Panc1 (cell line): ENCODE data around the gene VAPA.

Experiments
- POLR2AphosphoS5 ChIP-seq: IDR thresholded peaks from 2 replicates; pipeline ENCODE4 v1.6.1; 2012; ENCODE audit warnings: mild to moderate bottlenecking, low read depth, low read length, moderate library complexity
- SIN3A ChIP-seq: IDR thresholded peaks from 2 replicates; pipeline ENCODE4 v1.6.1; 2012; ENCODE audit warnings: low read depth, mild to moderate bottlenecking, low read length, moderate library complexity, borderline replicate concordance; ENCODE audit not compliant: insufficient read depth
- TCF7L2 ChIP-seq: IDR thresholded peaks from 2 replicates; pipeline ENCODE4 v1.6.1; 2011; ENCODE audit warnings: mild to moderate bottlenecking, low read depth, low read length, inconsistent platforms
- TF ChIP-seq, protein P1 (sequence below): fragments of 450-650 bp; IDR thresholded peaks from 2 replicates; pipeline ENCODE4 v1.5.1; 2017; ENCODE audit warnings: mild to moderate bottlenecking
- TF ChIP-seq, protein P2 (sequence below), 2 experiments: IDR thresholded peaks; 2 replicates each; pipeline ENCODE4 v1.6.1; 2011 to 2012; ENCODE audit warnings: low read depth in 2 of 2, control low read depth in 1 of 2, low read length in 1 of 2, mild to moderate bottlenecking in 1 of 2, moderate library complexity in 1 of 2; ENCODE audit not compliant: insufficient read depth in 1 of 2

DNA sequence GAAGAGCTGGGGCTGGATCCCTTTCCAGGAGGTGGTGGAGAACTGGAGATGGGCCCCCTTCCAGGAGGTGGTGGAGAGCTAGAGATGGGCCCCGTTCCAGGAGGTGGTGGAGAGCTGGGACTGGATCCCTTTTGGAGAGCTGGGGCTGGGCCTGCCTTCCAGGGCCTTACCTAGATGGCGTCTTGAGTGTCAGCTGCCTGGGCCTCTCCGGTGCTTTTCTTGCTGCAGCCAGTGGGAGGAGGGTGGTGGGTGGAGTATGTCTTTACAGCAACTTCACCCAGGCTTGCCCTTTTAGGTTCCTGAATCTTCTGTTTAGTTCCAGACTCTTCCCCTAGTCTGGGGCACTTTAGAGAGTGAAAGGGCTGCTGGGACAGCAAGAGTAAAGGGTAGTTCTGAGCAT is 47.2 kb upstream of the VAPA start:
- no peak for TF ChIP-seq POLR2AphosphoS5
- TF ChIP-seq, protein P1, sequence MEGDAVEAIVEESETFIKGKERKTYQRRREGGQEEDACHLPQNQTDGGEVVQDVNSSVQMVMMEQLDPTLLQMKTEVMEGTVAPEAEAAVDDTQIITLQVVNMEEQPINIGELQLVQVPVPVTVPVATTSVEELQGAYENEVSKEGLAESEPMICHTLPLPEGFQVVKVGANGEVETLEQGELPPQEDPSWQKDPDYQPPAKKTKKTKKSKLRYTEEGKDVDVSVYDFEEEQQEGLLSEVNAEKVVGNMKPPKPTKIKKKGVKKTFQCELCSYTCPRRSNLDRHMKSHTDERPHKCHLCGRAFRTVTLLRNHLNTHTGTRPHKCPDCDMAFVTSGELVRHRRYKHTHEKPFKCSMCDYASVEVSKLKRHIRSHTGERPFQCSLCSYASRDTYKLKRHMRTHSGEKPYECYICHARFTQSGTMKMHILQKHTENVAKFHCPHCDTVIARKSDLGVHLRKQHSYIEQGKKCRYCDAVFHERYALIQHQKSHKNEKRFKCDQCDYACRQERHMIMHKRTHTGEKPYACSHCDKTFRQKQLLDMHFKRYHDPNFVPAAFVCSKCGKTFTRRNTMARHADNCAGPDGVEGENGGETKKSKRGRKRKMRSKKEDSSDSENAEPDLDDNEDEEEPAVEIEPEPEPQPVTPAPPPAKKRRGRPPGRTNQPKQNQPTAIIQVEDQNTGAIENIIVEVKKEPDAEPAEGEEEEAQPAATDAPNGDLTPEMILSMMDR, result no peak
- TF ChIP-seq, protein P2, sequence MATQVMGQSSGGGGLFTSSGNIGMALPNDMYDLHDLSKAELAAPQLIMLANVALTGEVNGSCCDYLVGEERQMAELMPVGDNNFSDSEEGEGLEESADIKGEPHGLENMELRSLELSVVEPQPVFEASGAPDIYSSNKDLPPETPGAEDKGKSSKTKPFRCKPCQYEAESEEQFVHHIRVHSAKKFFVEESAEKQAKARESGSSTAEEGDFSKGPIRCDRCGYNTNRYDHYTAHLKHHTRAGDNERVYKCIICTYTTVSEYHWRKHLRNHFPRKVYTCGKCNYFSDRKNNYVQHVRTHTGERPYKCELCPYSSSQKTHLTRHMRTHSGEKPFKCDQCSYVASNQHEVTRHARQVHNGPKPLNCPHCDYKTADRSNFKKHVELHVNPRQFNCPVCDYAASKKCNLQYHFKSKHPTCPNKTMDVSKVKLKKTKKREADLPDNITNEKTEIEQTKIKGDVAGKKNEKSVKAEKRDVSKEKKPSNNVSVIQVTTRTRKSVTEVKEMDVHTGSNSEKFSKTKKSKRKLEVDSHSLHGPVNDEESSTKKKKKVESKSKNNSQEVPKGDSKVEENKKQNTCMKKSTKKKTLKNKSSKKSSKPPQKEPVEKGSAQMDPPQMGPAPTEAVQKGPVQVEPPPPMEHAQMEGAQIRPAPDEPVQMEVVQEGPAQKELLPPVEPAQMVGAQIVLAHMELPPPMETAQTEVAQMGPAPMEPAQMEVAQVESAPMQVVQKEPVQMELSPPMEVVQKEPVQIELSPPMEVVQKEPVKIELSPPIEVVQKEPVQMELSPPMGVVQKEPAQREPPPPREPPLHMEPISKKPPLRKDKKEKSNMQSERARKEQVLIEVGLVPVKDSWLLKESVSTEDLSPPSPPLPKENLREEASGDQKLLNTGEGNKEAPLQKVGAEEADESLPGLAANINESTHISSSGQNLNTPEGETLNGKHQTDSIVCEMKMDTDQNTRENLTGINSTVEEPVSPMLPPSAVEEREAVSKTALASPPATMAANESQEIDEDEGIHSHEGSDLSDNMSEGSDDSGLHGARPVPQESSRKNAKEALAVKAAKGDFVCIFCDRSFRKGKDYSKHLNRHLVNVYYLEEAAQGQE (IDR thresholded peaks at IDR 0.05; ENCODE audit: insufficient read depth in 1 of 2, low read depth in 2 of 2, low read length in 1 of 2), result no peak
- TF ChIP-seq SIN3A, result no peak
- TF ChIP-seq TCF7L2, result no peak
